NCI-H187 treated with DMSO at 0.1 percent for 48 hours (cell line): Measurements from ENCODE around the gene C1QTNF1.

Experiments
- DNase-seq: peaks from one replicate; lab custom pipeline; 2025; lab: John Stamatoyannopoulos, UW

C1QTNF1 gene

DNA sequence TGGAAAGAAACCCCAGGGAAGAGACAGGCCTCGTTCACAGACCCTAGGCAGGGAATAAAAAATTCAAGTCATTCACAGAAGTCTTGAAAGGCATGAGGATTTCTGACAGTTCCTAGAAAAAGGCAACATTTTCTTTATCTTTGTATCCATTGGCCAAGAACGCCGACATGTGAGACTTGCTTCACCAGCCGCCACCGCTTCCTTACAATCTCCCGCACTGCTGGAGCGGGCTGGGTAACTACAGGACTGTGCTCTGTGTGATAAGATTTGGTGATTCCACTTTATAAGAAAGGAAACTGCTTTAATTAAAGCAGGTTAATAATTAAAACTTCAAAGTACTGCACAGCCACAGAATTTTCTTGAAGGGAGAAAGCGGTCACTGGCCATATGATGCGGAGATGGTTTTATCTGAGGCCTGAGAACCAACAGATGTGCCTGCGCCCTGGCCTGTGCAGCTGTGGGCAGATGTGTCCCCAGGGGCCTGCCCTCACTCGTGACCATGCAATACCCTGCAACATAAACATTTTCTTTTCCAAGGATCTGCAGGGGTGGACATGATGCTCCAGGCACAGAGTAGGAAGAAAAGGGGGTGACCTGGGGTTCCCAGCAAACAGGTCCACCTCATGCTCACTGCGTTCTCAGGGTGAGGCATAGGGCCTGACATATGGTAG lies 31.3 kb upstream of the C1QTNF1 start:
- DNase-seq, result no peak

DNA sequence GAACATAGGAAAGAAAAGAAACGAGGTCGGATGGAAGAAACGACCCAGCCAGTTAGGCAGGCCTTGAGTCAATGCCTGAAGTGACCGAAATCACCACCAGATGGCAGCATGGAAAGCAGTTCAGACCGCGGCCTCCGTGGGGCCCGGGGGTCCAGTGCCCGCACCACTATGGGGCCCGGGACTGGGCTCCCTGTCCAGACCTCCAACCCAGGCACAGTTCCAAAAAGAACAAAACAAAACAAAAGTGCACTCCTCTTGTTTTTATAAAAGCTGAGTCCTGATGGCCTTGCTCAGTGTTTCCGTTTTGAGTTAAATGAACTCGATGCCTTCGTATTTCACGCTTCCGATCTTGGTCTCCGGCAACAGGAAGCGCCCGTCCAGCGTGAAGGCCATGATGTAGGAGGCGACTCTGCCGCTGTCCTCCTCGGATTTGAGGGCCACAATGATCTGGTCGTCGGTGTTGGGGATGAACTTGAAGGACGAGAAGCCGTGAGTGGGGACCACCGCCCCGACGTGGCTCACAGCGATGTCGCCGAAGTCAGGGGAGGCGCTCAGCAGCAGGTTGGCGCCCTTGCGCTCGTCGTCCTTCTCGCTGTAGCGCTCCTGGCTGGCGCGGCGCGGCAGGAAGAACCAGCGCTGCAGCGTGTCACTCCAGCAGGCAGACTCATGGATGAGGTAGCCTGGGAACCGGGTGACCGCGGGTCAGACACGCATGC lies 30.6 kb upstream of the C1QTNF1 start:
- DNase-seq, result no peak

GRCh38 chr17:78993981-78994671 lies 29.8 kb upstream of the C1QTNF1 start:
- DNase-seq, result no peak

- no peak for DNase-seq
Observed at GRCh38 chr17:78995022-78995760, 28.8 kb upstream of the C1QTNF1 start.

- DNase-seq, result no peak
Observed at GRCh38 chr17:78995761-78996451, 28.1 kb upstream of the C1QTNF1 start.

GRCh38 chr17:78996781-78997201 lies 27.2 kb upstream of the C1QTNF1 start:
- DNase-seq, result no peak

DNA sequence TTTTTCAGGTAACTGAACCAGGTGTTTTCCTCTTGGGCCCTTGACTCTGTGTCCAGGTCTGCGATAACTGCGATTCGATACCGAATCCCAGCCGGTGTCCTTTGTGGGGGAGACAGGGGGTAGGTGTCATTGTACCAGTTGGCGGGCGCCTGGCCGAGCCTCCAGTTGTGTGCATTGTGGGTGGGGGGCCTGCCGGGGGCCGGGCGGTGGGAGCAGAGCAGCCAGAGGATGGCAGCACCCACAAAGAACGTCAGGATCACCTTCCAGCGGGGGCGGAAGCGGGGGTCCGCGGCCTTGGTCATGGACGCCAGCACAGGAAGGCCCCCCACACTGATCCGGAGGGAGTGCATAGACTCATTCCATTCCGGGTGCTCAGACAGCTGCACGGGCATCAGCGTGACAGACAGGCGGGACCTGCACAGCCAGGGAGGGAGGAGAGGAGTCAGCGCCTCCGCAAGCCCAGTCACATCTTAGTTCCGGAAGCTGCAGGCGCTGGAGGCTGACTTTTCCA lies 26.7 kb upstream of the C1QTNF1 start:
- no peak for DNase-seq

GRCh38 chr17:78997881-78998280 lies 26.1 kb upstream of the C1QTNF1 start:
- no peak for DNase-seq

DNA sequence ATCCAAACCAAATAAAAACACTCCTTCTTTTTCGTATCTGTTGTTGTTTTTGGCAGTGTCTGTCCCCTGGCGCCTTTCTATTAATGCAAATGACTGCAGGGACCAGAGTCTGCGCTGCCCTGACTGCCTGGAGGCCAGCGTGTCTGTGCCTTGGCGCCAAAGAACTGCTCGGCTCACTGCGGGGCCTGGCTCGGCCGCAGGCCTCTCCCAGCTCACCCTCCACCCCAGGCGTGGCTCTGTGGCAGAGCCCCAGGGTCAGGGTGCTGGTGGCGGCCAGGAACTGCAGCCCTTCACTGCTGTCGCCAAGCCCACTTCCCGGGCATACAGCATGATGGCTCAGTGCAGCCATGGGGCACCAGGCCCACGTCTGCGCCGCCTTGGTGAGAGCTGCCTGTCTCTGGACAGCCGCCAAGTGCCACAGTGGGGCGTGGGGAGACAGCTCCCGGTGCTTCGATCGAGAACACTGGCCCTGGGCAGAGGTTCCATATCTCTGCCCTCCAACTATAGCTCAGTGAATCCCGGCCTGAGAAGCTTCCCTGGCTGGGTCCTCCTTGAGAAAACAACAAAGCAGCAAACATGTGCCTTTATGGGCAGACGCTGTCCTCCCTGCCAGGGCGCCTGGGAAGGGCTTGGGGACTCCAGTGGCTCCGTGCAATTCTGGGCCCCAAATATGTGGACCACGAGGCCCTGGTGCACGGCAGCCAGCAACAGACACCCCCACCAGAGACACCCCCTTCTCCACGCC lies 25.5 kb upstream of the C1QTNF1 start:
- DNase-seq, result no peak

DNA sequence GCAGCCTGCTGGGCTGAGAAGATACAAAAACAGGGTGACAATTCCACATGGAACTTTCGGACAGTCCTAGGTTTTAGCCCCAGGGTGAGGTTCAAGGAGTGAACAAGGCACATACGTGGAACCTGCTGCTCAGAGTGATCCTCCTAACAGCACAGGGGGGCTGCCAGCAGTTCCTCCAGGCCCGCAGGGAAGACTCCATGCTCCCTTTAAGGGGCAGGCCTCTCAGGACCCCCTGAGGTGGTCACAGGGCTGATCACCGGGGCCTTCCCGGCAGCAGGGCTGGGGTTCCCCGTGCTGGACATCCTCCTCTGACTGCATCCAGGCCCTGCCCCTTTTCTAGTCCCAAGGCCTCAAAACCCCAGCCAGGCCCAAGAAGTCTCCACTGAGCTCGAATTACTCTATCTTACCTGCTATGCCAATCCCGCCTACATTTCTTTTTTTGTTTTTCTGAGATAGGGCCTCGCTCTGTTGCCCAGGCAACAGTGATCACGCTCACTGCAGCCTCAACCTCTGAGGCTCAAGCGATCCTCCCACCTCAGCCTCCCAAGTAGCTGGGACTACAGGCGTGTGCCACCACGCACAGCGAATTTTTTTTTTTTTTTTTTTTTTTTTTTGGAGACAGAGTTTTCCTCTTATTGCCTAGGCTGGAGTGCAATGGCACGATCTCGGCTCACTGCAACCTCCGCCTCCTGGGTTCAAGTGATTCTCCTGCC lies 24.8 kb upstream of the C1QTNF1 start:
- no peak for DNase-seq

DNA sequence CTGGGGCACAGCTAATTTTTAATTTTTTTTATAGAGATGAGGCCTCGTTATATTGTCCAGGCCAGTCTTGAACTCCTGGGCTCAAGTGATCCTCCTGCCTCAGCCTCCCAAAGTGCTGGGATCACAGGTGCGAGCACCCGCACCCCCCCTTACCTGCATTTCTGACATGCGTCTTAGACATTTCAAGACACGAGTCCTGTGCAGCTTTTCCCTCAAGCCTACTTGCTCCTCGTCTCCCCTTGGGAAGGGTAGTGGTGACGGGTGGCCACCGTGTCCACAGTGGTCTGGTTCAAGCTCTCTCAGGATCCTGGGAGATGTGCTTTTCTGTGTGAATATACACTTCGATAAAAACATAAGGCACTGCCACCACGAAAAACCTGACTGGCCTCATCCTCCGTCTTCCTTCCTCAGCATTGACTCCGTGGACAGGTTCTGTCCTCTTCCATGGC lies 24.0 kb upstream of the C1QTNF1 start:
- DNase-seq, result no peak

- DNase-seq, result no peak
Observed at GRCh38 chr17:79000396-79001189, 23.4 kb upstream of the C1QTNF1 start.

DNA sequence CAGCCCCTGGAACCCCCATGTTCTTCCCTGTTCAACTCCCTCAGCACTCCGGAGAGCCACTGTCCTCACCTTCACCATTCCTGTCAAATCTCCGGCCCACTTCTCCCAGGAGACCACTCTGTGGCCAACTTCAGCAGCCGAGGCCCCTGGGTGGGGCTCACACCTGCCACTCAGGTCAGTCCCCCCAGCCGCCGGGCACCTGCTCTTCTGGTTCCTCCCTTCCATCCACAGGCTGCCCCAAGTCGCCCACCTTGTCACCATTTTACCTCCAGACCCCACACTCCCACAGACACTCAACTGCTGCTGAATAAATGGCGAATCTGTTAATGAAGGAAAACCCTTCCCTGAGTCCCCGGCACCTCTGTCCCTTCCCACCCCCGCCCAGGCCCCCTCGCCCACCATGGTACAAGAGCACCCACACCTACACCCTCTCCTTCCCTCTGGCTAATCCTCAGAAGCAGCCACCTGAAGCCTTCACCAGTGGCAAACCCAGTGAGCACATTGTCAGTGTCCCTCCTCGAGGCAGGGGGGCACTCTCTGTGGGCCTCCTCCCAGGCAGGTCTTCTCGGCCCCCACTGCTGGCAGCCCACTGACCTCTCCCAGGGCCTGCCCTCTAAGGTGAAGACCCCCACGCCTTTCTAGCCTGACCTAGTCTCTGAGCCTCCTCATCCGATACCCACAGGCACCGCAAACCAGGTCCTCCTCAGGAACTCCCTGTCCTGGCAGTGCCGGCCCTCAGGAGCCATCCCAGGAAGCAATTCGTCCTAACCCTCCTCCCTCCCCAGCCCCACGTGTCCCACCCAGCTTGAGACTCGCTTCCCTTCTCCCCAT lies 22.6 kb upstream of the C1QTNF1 start:
- no peak for DNase-seq

GRCh38 chr17:79002291-79002690 lies 21.7 kb upstream of the C1QTNF1 start:
- no peak for DNase-seq

DNA sequence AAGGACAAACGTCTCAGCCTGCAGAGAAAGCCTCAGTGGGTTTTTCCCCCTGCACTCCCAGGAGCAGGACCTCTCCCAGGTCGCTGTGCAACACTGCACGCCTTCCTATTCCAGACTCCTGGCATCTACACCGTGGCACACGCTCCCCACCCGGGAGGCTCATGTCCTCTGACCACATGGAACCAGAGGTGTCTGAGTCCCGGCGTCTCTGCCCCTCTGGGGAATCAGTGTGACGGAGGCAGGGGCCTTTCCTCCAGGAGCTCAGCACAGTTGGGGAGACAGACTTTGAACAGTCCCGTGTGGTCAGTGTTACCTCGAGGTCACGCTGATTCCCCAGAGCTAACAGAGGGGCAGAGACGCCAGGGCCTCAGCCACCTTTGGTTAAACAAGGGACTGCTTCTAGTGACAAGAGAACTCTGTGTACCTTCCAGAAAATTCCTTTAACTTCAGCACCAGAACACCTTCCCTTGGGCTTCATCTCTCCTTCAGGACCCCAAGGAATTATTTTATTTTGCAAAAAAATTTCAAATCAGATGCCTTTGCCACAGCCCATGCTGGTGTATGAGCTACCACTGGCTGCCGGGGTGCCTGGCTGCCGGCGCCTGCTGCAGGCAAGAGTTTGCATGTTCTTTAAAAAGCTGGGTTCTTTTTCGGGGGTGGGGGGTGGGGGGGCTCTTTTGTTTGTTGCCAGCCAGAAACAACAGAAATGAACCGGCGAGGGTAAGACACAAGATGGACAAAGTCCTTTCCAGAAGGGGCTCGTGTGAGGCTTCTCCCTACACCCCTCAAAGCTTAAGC lies 21.0 kb upstream of the C1QTNF1 start:
- DNase-seq, result no peak

DNA sequence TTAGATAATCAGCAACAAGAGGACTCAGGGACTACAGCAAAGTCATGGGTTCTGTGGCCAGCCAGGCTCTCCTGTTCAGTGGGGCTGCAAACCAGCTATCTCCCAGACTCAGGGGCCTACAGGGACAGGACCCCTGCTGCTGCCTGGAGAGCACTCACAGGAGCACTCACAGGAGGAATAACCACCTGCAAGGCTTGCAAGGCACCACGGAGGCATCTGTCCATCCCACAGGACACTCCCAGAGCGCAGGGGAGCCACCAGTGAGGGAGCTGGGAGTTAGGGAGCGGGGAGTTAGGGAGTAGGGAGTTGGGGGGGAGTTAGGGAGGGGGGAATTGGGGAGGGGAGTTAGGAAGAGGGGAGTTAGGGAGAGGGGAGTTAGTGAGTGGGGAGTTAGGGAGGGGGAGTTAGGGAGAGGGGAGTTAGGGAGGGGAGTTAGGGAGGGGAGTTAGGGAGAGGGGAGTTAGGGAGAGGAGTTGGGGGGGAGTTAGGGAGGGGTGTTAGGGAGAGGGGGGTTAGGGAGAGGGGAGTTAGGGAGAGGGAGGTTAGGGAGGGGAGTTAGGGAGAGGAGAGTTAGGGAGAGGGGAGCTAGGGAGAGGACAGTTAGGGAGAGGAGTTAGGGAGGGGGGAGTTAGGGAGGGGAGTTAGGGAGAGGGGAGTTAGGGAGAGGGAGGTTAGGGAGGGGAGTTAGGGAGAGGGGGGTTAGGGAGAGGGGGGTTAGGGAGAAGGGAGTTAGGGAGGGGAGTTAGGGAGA lies 20.1 kb upstream of the C1QTNF1 start:
- no peak for DNase-seq
